Neural cell (in vitro differentiated cells): ENCODE data around the gene PRM1. TPM values are rescaled to one million over a fixed set of nuclear protein-coding genes. Genes with fewer than 3 reads are reported as not detected.

Experiments
- H2AFZ ChIP-seq: fragments of 200-600, 300-800 bp; sonication (generic), shearing (Covaris generic); 2 replicates; pipeline ENCODE4 v1.6.0; 2014; ENCODE audit warnings: low read depth, mild to moderate bottlenecking, antibody characterized with exemption, low read length, moderate library complexity
- H3F3A ChIP-seq: fragments of 200-600 bp; shearing (Covaris generic); 2 replicates; pipeline ENCODE4 v1.6.1; 2016; ENCODE audit warnings: mild to moderate bottlenecking, moderate library complexity, mixed read lengths, antibody characterized with exemption, low read length; ENCODE audit not compliant: insufficient read depth, poor library complexity, severe bottlenecking
- H3K27ac ChIP-seq: fragments of 200-600, 300-800 bp; sonication (generic), shearing (Covaris generic); 2 replicates; pipeline ENCODE4 v1.5.1; 2014; ENCODE audit warnings: mild to moderate bottlenecking, low read length, moderate library complexity
- H3K27me3 ChIP-seq: fragments of 300-800, 200-600 bp; sonication (generic), shearing (Covaris generic); 2 replicates; pipeline ENCODE4 v1.6.0; 2014; ENCODE audit warnings: mild to moderate bottlenecking, low read depth, low read length, moderate library complexity; ENCODE audit not compliant: insufficient read depth
- H3K36me3 ChIP-seq: fragments of 300-800, 200-600 bp; sonication (generic), shearing (Covaris generic); 2 replicates; pipeline ENCODE4 v1.5.1; 2014; ENCODE audit warnings: mild to moderate bottlenecking, antibody characterized with exemption, low read length, moderate library complexity; ENCODE audit not compliant: insufficient read depth
- H3K4me2 ChIP-seq: fragments of 300-800, 200-600 bp; sonication (generic), shearing (Covaris generic); 2 replicates; pipeline ENCODE4 v1.6.0; 2014; ENCODE audit warnings: mild to moderate bottlenecking, low read length
- H3K4me3 ChIP-seq: fragments of 300-800, 200-600 bp; sonication (generic), shearing (Covaris generic); 2 replicates; pipeline ENCODE4 v1.5.1; 2014; ENCODE audit warnings: mild to moderate bottlenecking, low read length, moderate library complexity
- H3K79me2 ChIP-seq: fragments of 200-600 bp; shearing (Covaris generic); replicated peaks from 2 replicates; pipeline ENCODE4 v1.6.0; 2014; ENCODE audit warnings: mild to moderate bottlenecking, low read length, moderate library complexity; ENCODE audit not compliant: insufficient read depth
- H3K9ac ChIP-seq: fragments of 300-800, 200-600 bp; sonication (generic), shearing (Covaris generic); 2 replicates; pipeline ENCODE4 v1.6.1; 2016; ENCODE audit warnings: mild to moderate bottlenecking, low read length, mixed read lengths
- H3K9me2 ChIP-seq: fragments of 200-600 bp; shearing (Covaris generic); 2 replicates; pipeline ENCODE4 v1.6.1; 2016; ENCODE audit warnings: mild to moderate bottlenecking, low read length, mixed read lengths; ENCODE audit not compliant: insufficient read depth
- H3K9me3 ChIP-seq: fragments of 200-600, 300-800 bp; sonication (generic), shearing (Covaris generic); 2 replicates; pipeline ENCODE4 v1.6.1; 2016; ENCODE audit warnings: mild to moderate bottlenecking, mixed run types, low read length, moderate library complexity, mixed read lengths
- H4K20me1 ChIP-seq: fragments of 200-600 bp; shearing (Covaris generic); 2 replicates; pipeline ENCODE4 v1.6.1; 2016; ENCODE audit warnings: mild to moderate bottlenecking, mixed run types; ENCODE audit not compliant: insufficient read depth
- EP300 ChIP-seq: fragments of 450-650 bp; conservative IDR thresholded peaks from 2 replicates; pipeline ENCODE4 v1.6.1; 2014; ENCODE audit warnings: antibody characterized with exemption, mild to moderate bottlenecking, moderate library complexity; ENCODE audit not compliant: poor library complexity, severe bottlenecking
- EZH2 ChIP-seq: fragments of 200-600, 300-800 bp; shearing (Covaris generic), sonication (generic); IDR thresholded peaks from 2 replicates; pipeline ENCODE4 v1.6.1; 2014; ENCODE audit warnings: antibody characterized with exemption, low read length, borderline replicate concordance, mild to moderate bottlenecking; ENCODE audit not compliant: insufficient read depth, poor library complexity, severe bottlenecking
- MXI1 ChIP-seq: fragments of 450-650 bp; conservative IDR thresholded peaks from 2 replicates; pipeline ENCODE4 v1.6.1; 2014; ENCODE audit warnings: antibody characterized with exemption, mild to moderate bottlenecking; ENCODE audit not compliant: poor library complexity, severe bottlenecking
- POLR2AphosphoS5 ChIP-seq: IDR thresholded peaks from 2 replicates; pipeline ENCODE4 v1.6.1; 2012
- RAD21 ChIP-seq: fragments of 450-650 bp; conservative IDR thresholded peaks from 2 replicates; pipeline ENCODE4 v1.6.1; 2014; ENCODE audit warnings: antibody characterized with exemption, mild to moderate bottlenecking, moderate library complexity
- SMC3 ChIP-seq: fragments of 450-650 bp; conservative IDR thresholded peaks from 2 replicates; pipeline ENCODE4 v1.6.1; 2014; ENCODE audit warnings: antibody characterized with exemption, mild to moderate bottlenecking, moderate library complexity; ENCODE audit not compliant: poor library complexity
- TAF1 ChIP-seq: IDR thresholded peaks from 2 replicates; pipeline ENCODE4 v1.6.1; 2012; ENCODE audit warnings: low read depth
- polyA plus RNA-seq: library from polyadenylated mRNA; depleted of rRNA; stranded (reverse); fragments of >200 nt; gene quantifications from 2 replicates; pipeline ENCODE4 v1.2.3, GENCODE V29; 2014
- TF ChIP-seq, protein P1 (sequence below): fragments of 450-650 bp; IDR thresholded peaks from 2 replicates; pipeline ENCODE4 v1.5.1; 2014; ENCODE audit warnings: antibody characterized with exemption, mild to moderate bottlenecking, moderate library complexity; ENCODE audit not compliant: poor library complexity, severe bottlenecking
- TF ChIP-seq, protein P2 (sequence below): IDR thresholded peaks from 2 replicates; pipeline ENCODE4 v1.6.1; 2012; ENCODE audit warnings: borderline replicate concordance

The PRM1 gene
- polyA plus RNA-seq, 1 donor from 2014 or later: not detected

GRCh38 chr16:11314309-11314894, 33.3 kb upstream of the PRM1 start:
- no peak overlapping the region for H3K4me3 ChIP-seq
- no peak overlapping the region for H2AFZ ChIP-seq
- no peak overlapping the region for H3K4me2 ChIP-seq
- no peaks in the 10 kb centered on the region for H3F3A ChIP-seq
- H3K79me2 ChIP-seq: no peaks in the 10 kb centered on the region
- H3K9me2 ChIP-seq: no peaks in the 10 kb centered on the region
- H4K20me1 ChIP-seq: no peaks in the 10 kb centered on the region
- no peaks in the 10 kb centered on the region for H3K36me3 ChIP-seq
- no peaks in the 10 kb centered on the region for H3K27me3 ChIP-seq
- H3K9ac ChIP-seq: no peak overlapping the region
- no peak overlapping the region for H3K27ac ChIP-seq
- no peaks in the 10 kb centered on the region for H3K9me3 ChIP-seq
- TF ChIP-seq EZH2: no peak
- TF ChIP-seq, protein P1, sequence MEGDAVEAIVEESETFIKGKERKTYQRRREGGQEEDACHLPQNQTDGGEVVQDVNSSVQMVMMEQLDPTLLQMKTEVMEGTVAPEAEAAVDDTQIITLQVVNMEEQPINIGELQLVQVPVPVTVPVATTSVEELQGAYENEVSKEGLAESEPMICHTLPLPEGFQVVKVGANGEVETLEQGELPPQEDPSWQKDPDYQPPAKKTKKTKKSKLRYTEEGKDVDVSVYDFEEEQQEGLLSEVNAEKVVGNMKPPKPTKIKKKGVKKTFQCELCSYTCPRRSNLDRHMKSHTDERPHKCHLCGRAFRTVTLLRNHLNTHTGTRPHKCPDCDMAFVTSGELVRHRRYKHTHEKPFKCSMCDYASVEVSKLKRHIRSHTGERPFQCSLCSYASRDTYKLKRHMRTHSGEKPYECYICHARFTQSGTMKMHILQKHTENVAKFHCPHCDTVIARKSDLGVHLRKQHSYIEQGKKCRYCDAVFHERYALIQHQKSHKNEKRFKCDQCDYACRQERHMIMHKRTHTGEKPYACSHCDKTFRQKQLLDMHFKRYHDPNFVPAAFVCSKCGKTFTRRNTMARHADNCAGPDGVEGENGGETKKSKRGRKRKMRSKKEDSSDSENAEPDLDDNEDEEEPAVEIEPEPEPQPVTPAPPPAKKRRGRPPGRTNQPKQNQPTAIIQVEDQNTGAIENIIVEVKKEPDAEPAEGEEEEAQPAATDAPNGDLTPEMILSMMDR: no peak
- TF ChIP-seq MXI1: no peak
- no peak for TF ChIP-seq TAF1
- TF ChIP-seq, protein P2, sequence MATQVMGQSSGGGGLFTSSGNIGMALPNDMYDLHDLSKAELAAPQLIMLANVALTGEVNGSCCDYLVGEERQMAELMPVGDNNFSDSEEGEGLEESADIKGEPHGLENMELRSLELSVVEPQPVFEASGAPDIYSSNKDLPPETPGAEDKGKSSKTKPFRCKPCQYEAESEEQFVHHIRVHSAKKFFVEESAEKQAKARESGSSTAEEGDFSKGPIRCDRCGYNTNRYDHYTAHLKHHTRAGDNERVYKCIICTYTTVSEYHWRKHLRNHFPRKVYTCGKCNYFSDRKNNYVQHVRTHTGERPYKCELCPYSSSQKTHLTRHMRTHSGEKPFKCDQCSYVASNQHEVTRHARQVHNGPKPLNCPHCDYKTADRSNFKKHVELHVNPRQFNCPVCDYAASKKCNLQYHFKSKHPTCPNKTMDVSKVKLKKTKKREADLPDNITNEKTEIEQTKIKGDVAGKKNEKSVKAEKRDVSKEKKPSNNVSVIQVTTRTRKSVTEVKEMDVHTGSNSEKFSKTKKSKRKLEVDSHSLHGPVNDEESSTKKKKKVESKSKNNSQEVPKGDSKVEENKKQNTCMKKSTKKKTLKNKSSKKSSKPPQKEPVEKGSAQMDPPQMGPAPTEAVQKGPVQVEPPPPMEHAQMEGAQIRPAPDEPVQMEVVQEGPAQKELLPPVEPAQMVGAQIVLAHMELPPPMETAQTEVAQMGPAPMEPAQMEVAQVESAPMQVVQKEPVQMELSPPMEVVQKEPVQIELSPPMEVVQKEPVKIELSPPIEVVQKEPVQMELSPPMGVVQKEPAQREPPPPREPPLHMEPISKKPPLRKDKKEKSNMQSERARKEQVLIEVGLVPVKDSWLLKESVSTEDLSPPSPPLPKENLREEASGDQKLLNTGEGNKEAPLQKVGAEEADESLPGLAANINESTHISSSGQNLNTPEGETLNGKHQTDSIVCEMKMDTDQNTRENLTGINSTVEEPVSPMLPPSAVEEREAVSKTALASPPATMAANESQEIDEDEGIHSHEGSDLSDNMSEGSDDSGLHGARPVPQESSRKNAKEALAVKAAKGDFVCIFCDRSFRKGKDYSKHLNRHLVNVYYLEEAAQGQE: no peak
- TF ChIP-seq EP300: no peak
- no peak for TF ChIP-seq POLR2AphosphoS5
- no peak for TF ChIP-seq SMC3
- no peak for TF ChIP-seq RAD21

DNA sequence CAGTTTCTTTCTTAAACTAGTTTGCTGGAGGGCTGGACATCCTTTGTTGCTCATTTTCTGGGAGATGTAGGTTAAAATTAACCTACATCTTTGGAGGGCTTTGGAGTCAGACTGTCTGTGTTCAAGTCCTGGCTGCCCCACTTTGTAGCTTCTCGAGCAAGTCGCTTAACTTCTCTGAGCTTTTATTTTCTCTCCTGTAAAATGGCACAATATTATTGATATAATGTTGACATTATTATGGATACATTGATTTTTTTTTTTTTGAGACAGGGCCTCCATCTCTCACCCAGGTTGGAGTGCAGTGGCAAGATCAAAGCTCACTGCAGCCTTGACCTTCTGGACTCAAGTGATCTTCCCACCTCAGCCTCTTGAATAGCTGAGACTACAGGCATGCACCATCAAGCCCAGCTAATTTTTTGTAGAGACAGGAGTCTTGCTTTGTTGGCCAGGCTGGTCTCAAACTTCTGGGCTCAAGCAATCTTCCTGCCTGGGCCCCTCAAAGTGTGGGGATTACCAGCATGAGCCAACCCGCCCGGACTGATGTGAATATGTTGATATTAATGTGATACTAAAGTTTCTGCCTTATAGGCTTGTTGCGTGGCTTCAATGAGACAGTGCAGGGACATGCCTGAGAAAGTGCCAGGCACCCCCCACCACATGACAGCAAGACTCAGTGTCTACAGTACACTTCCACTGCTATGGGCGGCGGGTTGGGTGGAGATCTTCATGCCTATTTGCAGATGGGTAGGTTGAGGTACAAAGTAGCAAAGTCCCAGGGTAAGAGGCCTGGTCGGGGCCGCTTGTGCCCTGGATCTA, 32.6 kb upstream of the PRM1 start:
- Histone ChIP-seq H3K9me3 (no peaks in the 10 kb centered on the region), H2AFZ (no peak overlapping the region), H3K4me2 (no peak overlapping the region), H4K20me1 (no peaks in the 10 kb centered on the region), H3K27ac (no peak overlapping the region), H3K36me3 (no peaks in the 10 kb centered on the region), H3K4me3 (no peak overlapping the region), H3F3A (no peaks in the 10 kb centered on the region), H3K27me3 (no peaks in the 10 kb centered on the region), H3K9me2 (no peaks in the 10 kb centered on the region), H3K9ac (no peak overlapping the region), H3K79me2 (no peaks in the 10 kb centered on the region)
- TF ChIP-seq, protein P1: no peak
- TF ChIP-seq POLR2AphosphoS5: no peak
- TF ChIP-seq EP300: no peak
- TF ChIP-seq RAD21: no peak
- no peak for TF ChIP-seq EZH2
- TF ChIP-seq SMC3: no peak
- TF ChIP-seq, protein P2: no peak
- TF ChIP-seq MXI1: no peak
- no peak for TF ChIP-seq TAF1
